GM13976 (cell line): Measurements from ENCODE around the gene GNG4.
A peak's percentile ranks its signal among the peaks of the same experiment; 100 is the strongest.
"Not testable (repeated sequence)": the region's sequence is repeated elsewhere in the genome, so short reads cannot be mapped to it uniquely, and the experiment has no call there.

ENCODE experiments used
- DNase-seq: peaks from one replicate; pipeline ENCODE4 v3.0.0; 2012; ENCODE audit warnings: low spot score
- CTCF ChIP-seq: IDR thresholded peaks from 2 replicates; pipeline ENCODE4 v1.5.1; 2012; ENCODE audit warnings: borderline replicate concordance, mild to moderate bottlenecking; ENCODE audit not compliant: insufficient read depth; ENCODE audit errors: extremely low read depth, missing control alignments, control extremely low read depth
- in situ Hi-C: fragments of 300-500 bp; cut with MboI; formaldehyde crosslinking; loops from one replicate; pipeline ENCODE4 v1.12.0; 2022; ENCODE audit warnings: low sequenced_read_pairs, mixed read lengths, inconsistent platforms; ENCODE audit not compliant: unreplicated experiment

GNG4 gene

DNA sequence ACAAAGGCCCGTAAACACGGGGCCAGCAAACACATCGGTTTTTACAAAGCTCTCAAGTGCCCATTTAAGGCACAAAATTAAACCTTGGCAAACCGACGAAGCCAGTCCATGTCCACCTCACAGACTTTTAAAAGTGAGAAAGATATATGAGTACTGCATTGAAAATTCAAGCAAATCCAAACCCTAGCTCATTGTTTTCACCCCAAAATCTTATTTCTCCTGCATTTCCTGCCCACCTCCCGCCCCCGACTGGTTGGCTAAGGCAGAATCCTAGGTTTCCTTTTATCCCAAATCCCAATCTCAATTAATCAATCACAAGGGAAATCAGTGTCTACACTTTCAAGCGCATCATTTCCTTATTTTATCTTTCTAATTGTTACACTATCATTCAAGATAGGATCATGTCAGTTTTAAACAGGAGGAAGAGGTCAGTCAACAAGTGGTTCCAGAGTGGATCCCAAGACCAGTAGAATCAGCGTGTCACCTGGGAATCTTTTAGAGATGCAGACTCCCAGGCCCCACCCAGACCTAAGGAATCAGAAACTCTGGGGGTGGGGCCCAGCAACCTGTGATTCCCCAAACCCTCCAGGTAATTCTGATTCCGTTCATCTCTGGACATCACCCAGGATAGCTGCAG, 1.7 kb upstream of the GNG4 start:
- DNase-seq, result no peak
- in situ Hi-C loops, result no loop called here
- no peak for TF ChIP-seq CTCF

DNA sequence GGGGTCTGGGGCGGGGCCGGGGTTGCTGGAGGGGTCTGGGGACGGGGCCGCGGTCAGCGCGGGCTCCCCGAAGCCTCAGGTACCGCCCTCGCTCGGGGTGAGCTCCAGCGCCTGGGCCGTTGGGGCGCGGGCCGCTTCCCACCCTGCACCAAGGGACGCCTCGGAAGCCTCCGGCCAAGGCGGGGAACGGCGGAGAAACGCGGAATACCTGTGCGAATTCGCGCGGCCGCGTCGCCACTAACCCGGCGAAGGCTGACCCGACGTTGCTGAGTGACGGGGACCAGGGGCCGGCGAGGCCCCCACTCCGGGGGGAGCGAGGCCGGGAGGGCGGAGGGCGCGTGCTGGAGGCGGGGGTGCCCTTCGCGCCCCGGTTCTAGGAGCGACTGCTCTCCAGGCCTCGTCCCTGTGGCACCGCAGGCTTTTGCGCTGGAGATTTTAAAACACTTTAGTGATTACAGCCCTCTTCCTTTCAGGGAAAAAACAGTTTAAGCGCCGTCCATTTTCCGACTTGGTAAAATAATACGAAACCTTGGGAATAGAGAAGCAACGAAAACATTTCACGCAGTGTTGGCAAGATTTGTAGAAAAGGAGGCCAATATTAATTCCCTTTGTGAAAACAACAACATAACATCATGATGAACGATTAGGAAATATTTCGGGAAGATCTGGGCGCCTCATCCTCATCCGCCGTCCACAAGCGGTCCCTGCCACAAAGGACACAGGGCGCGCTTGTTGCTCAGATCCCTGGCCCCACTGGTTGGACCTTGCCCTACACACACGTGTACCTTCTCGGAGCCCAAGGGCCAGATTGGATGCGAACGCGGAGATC, 971 bp upstream of the GNG4 start:
- no peak for TF ChIP-seq CTCF
- DNase-seq, result no peak
- in situ Hi-C loops, result no loop called here

DNA sequence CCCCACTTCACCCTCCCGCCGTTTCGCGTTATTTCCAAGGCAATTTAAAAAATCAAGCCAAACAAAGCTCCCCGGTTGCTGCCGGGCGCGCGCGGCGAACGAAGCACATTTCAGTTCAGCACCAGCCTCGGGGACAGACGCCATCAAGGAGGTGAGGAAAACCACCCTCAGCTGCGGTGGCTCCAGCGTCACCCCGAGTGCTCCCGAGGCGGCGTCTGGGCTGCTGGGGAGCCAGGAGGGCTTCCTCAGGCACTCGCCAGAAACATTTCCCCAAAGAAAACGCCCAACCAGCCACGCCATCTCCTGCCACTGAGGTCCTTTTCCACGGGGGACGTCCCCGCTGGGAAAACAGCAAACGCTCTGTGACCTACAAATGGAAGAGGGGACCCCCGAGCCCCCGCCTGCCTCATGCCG, 623 bp downstream of the GNG4 start:
- in situ Hi-C loops, result no loop called here
- TF ChIP-seq CTCF, result no peak
- peak; percentile 84 for DNase-seq

DNA sequence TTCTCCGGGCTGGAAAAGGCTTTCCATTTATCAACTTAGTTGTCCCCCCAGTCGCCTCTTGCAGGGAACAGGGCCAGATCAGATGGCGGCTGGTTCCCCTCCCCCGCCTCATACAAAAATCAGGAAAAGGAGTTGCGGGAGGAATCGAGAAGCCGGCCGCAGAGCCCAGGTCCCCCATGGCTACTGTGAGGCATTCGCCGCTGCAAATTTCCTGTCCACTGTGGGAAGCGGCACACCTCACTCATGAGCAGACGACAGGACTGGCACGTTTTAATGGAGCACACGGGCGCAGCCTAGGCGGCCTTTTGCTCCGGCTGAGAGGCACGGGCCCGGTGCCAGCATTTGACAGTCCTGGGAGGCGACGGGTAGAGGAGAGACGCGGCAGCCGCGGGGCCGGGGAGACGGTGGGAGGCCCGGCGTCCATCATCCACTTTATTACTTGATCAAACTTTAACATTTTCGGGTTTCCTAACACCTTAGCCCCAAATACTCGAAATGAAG, 1.1 kb downstream of the GNG4 start:
- in situ Hi-C loops, result no loop called here
- DNase-seq, result no peak
- no peak for TF ChIP-seq CTCF

DNA sequence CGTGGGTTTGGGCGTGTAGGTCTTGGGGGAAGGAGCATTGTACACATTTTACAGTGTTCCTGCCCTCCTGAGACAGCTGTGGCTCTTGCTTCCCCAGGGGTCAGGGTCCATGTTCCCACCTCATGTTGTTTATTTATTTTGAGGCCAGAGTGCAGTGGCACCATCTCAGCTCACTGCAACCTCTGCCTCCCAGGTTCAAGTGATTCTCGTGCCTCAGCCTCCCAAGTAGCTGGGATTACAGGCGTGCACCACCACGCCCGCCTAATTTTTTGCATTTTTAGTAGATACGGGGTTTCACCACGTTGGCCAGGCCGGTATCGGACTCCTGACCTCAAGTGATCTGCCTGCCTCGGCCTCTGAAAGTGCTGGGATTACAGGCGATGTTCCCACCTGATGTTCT, 2.0 kb downstream of the GNG4 start:
- in situ Hi-C loops, DNase-seq: not testable (repeated sequence)

GRCh38 chr1:235646463-235646862, 3.1 kb downstream of the GNG4 start:
- in situ Hi-C loops, result no loop called here
- DNase-seq, result no peak
- no peak for TF ChIP-seq CTCF

GRCh38 chr1:235644693-235645305, 4.8 kb downstream of the GNG4 start:
- TF ChIP-seq CTCF, result no peak
- DNase-seq, result no peak
- in situ Hi-C loops, result no loop called here
